GM12873 (cell line): ENCODE measurements around the gene RGP1.

Experiments used
- TF ChIP-seq, protein P1 (sequence below): IDR thresholded peaks from 2 replicates; pipeline ENCODE4 v1.5.1; 2012; ENCODE audit warnings: low read depth, mild to moderate bottlenecking, moderate library complexity, low read length, control low read depth; ENCODE audit not compliant: insufficient read depth; ENCODE audit errors: missing control alignments

RGP1 gene

GRCh38 chr9:35774907-35775635, 26.0 kb downstream of the RGP1 start:
- TF ChIP-seq, protein P1, sequence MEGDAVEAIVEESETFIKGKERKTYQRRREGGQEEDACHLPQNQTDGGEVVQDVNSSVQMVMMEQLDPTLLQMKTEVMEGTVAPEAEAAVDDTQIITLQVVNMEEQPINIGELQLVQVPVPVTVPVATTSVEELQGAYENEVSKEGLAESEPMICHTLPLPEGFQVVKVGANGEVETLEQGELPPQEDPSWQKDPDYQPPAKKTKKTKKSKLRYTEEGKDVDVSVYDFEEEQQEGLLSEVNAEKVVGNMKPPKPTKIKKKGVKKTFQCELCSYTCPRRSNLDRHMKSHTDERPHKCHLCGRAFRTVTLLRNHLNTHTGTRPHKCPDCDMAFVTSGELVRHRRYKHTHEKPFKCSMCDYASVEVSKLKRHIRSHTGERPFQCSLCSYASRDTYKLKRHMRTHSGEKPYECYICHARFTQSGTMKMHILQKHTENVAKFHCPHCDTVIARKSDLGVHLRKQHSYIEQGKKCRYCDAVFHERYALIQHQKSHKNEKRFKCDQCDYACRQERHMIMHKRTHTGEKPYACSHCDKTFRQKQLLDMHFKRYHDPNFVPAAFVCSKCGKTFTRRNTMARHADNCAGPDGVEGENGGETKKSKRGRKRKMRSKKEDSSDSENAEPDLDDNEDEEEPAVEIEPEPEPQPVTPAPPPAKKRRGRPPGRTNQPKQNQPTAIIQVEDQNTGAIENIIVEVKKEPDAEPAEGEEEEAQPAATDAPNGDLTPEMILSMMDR, result no peak

GRCh38 chr9:35776018-35776417, 26.9 kb downstream of the RGP1 start:
- TF ChIP-seq, protein P1, result no peak

DNA sequence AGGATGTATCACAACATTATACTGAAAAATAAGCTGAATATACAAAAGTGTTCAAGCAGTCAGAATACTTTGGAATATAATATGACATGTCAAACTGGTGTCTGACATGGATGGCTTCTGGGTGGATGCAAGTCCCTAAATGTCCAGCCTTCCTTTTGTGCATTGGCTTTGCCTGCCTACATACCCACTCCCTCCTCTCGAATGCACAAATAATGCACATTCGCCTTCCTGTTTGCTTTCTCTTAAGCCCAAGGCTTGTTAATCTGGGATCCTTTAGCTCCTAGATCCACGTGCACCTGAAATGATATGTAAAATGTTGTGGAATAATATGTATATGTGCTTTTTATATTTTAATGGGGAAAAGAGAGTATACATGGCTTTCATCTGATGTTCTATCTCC, 29.4 kb downstream of the RGP1 start:
- TF ChIP-seq, protein P1, result no peak

DNA sequence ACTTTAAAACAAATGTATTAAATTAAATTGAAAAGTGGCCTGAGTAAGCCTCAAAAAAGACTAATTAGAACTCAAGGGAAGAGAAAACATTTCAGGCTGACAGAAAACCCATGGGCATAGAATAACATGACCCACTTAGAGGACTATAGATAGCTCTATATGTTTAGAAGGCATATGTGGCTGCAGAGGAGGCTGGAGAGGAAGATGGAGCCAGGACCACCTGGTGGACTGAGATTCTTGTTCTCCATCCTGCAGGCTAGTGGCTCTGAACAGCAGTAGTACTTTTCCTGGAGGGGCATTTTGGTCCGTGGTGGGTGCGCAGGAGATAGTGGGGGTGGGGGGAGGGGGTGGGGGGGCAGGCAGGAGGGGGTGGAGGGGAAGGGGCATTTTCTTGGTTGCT, 32.0 kb downstream of the RGP1 start:
- TF ChIP-seq, protein P1, result no peak

- TF ChIP-seq, protein P1, result no peak
Measured at GRCh38 chr9:35783418-35783817, 34.3 kb downstream of the RGP1 start.

- TF ChIP-seq, protein P1, result no peak
Measured at GRCh38 chr9:35789541-35789940, 40.5 kb downstream of the RGP1 start.

GRCh38 chr9:35790025-35790384, 40.9 kb downstream of the RGP1 start:
- TF ChIP-seq, protein P1, result no peak
